NCI-H460 (cell line): Measurements from ENCODE around the gene FBXO44. TPM values are rescaled to one million over a fixed set of nuclear protein-coding genes. Genes with fewer than 3 reads are reported as not detected.

Experiments used
- DNase-seq: peaks from one replicate; pipeline ENCODE4 v3.0.0-alpha.2; 2016; ENCODE audit warnings: low read depth; ENCODE audit errors: extremely low read depth
- total RNA-seq: library from RNA; depleted of rRNA; stranded (reverse); fragments of >200 nt; shearing (Covaris generic); gene quantifications from 2 replicates; pipeline ENCODE4 v1.2.3, GENCODE V29; 2014

The FBXO44 gene
- total RNA-seq, 1 experiment from 2014 or later = 9.1 TPM

DNA sequence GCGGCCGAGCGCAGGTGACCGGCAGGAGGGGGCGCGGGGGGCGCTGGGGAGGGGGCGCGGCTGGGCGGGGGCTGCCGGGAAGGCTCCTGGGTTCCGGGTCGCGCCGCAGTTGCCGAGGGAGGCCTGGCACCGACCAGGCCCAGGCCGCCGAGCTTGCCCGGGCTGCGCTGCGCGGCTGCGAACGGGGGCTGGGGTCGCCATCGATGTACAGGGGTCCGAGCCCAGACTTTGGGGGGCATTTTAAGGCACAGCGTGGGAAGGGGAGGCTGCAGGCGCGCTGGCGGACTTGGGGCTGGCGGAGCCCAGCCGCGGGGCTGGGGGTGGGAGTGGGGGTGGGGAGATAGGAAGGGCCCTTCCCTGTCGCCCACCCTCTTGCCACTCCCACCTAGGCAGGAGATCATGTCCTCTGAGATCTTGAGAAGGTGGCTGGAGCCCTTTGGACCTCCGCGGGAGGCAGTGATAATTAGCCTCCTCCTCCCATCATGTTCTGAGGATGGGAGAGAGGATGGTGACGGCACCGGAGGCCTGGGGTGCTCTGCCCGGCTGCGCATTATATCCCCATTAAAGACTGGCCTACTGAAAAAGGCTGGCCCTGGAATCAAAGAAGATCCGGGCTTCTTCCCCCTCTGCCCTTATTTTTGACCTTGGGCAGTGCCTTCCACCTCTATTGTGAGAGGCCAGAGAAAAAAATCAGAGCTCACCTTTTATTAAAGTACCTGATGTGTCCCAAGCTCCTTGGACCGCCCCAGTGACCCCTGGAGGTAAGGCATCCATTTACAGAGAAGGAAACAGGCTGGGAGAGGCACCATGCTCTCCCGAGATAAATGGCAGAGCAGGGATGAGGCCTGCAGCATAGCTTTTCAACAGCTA lies 497 bp downstream of the FBXO44 start:
- no peak for DNase-seq

DNA sequence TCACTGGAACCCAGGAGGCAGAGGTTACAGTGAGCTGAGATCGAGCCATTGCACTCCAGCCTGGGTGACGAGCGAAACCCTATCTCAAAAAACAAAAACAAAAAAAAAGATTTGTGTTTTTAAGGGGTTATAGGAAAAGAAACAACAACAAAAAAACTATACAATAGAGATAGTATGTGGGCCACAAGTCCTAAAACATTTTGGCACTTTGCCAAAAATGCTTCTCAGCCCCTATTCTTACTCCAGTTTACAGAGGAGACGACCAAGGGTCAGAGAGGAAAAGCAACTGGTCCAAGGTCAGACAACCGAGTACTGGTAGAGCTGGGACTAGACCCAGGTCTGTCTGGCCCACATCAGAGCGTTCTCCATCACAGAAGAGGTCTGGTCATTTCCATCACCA lies 3.0 kb downstream of the FBXO44 start:
- no peak for DNase-seq

DNA sequence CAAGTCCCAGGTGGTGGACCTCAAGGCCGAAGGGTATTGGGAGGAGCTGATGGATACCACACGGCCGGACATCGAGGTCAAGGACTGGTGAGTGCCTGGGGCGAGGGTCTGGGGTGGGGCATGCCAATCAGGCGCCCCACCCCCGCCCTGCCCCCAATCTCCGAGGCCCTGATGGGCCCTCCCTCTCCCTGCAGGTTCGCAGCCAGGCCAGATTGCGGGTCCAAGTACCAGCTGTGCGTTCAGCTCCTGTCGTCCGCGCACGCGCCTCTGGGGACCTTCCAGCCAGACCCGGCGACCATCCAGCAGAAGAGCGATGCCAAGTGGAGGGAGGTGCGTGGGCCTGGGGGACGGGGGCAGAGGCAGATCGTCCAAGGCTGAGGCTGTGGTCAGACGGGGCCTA lies 3.9 kb downstream of the FBXO44 start:
- DNase-seq = no peak

DNA sequence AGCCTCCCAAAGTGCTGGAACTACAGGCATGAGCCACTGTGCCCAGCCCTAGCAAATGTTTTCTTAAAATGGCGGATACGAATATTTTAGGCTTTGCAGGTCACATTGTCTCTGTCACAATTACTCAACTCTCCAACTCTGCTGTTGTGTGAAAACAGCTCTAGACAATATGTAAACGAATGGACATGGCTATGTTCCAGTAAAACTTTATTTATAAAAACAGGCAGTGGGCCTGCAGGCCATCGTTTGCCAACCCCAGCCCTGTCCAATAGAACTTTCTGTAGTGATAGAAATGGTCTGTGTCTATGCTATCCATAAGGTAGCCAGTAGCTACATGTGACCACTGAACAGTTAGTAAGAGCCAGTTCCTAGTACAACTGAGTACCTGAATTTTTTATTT lies 5.1 kb downstream of the FBXO44 start:
- DNase-seq = no peak

DNA sequence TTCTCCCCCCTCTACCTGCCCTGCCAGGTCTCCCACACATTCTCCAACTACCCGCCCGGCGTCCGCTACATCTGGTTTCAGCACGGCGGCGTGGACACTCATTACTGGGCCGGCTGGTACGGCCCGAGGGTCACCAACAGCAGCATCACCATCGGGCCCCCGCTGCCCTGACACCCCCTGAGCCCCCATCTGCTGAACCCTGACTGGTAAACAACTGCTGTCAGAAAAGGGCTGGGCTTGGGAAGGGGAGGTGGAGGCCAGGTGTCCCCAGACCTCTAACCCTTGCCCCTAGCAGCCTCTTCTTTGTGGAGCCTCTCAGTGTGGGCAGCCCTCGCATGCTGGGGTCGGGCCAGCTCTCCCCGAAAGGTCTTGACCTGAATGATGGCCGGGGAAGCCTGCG lies 6.4 kb downstream of the FBXO44 start:
- DNase-seq = no peak

DNA sequence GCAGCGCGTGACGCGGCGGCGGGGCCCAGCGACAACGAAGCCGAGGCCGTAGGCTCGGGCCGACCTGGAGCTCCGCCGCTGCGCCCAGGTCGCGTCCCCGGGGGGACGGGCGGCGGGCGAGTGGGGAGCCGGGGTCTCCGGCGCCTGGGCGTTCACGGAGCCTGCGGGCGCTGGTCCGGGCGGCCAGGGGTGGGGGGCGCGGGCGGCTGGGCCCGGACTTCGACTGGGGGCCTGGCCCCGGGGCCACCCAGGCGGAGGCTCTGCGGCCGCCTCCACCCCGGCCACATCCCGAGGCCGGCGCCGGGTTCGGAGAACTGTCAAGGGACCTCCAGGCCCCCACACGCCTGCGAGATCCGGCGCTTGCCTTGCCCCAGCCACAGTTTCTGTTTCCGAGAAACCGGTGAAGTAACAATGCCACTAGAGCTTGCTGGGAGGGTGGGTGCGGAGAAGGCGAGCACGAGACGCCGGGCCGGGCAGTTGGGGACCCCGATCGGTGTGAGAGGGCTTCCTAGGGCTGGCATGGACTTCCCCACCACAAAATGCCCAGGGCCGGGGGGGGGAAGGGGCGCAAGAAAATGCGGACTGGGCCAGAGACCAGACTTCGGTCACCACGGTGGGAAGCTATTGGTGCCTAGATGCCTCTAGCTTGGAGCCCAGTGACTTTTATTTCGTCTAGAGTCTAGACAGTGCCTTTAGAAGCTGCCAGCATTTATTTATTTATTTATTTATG lies 9.8 kb downstream of the FBXO44 start:
- DNase-seq = no peak

DNA sequence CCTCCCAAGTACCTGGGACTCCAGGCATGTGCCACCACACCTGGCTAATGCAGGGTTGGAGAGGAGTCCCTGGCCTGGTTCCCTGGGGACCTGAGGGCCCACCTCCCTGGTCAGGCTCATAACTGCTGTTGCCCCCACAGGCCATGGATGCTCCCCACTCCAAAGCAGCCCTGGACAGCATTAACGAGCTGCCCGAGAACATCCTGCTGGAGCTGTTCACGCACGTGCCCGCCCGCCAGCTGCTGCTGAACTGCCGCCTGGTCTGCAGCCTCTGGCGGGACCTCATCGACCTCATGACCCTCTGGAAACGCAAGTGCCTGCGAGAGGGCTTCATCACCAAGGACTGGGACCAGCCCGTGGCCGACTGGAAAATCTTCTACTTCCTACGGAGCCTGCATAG lies 13.8 kb downstream of the FBXO44 start:
- no peak for DNase-seq

DNA sequence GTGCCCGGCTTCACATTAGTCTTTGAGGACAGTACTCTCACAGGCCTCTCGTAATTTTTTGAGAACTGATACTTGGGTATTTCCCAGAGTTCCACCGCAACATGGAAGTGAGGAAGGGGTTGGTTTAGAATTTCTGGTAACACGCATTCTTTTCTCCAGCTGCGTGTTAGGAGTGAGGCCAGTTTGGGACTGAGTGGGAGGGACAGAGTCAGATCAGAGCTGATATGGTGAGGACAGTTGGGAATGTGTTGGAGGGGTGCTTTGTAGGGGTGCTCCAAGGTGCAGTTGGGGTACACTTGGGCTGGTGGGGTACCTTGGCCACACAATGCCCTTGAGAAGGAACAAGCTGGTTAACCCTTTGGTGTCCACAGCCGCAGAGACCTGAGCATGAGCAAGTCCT lies 16.1 kb downstream of the FBXO44 start:
- no peak for DNase-seq

DNA sequence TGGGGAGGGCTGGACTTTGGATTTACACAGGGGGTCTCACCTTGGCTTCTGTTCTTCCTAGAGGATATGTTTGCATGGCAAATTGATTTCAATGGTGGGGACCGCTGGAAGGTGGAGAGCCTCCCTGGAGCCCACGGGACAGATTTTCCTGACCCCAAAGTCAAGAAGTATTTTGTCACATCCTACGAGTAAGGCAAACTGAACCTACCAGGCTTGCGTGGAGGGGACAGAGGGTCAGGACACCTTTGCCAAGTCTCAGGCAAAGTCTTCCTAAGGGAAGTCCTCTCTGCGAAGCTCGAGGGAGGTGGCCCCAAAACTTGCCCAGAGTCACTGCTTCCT lies 16.5 kb downstream of the FBXO44 start:
- DNase-seq = no peak

DNA sequence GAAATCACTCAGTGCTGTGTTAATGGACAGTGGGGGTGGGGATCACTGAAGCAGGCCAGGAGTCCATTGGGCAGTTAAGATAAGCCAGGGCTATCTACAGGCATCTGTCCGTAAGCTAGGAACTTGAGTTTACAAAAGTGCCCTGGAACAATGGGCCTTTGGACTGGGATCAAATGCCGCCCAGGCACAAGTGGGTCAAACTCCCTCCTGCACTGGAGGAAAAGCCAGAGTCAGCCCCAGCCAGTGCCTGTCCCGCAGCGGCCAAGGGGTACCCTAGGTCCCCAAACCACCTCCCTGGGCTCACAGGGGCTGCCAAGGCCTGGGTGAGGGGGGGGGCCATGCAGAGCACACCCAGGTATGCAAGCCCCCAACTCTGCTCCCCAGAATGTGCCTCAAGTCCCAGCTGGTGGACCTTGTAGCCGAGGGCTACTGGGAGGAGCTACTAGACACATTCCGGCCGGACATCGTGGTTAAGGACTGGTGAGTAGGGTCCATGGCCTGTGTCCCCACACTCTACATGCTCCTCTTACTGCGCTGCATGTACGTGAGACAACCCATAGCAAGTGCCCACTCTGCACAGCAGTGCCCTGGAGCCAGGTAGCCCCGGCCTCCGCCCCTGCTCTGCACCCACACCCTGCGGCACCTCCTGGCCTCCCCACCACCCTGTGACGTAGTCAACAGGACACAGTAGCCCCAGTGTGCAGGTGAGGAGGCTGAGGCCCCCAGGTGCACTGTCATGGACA lies 17.0 kb downstream of the FBXO44 start:
- DNase-seq = no peak

DNA sequence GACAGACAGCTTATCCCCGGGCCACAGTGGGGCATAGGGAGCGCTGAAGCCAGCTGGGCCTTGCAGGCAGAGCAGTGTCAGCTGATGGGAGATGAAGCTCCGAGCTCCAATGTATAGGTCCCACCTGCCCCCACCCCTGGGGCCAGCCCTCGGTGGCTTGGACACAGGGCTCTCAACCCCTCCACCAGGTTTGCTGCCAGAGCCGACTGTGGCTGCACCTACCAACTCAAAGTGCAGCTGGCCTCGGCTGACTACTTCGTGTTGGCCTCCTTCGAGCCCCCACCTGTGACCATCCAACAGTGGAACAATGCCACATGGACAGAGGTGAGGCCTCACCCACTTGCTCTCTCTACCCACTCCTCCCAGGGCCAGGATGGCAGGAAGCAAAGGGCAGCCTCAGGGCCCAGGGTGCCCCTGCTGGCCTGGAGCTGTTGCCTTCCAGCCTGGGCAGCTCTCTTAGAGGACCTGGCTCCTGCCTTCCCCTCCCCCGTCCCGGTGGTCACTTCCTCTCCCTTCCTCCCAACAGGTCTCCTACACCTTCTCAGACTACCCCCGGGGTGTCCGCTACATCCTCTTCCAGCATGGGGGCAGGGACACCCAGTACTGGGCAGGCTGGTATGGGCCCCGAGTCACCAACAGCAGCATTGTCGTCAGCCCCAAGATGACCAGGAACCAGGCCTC lies 18.6 kb downstream of the FBXO44 start:
- DNase-seq = no peak

DNA sequence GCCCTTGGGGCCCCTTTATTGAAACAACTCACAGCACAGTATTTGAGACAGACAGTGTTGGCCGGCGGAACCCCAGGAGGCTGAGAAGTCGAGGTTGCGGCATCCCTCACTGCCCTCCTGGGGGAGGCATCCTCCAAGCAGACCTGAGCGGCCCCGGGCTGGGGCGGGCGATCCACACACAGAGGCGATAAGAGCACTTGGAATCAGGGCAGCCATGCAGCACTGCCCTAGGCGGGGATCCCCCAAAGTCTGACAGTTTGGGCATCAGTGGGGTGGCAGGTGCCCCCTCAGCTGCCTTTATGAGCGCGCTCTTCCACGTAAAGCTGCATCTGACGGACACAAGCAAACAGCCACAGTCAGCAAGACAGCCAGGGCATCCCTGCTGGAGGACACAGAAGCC lies 19.8 kb downstream of the FBXO44 start:
- no peak for DNase-seq

DNA sequence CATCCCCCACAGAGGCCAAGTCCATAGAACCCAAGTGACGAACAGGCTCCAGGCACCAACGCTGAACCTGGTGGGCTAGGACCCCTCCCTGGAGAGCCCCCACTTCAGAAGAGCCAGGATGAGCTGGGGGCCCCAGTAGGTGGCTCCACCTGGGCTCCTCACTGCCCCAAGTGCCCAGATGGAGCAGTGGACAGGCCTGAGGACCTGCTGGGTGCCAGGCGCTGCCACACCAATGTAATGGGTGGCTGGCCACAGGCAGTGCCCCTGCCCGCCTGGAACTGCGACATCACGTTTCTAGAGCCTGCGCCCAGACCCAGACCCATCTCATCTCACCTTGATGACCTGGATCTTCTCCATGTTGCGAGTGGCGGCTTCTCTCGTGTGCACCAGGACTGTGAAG lies 20.6 kb downstream of the FBXO44 start:
- DNase-seq = no peak

DNA sequence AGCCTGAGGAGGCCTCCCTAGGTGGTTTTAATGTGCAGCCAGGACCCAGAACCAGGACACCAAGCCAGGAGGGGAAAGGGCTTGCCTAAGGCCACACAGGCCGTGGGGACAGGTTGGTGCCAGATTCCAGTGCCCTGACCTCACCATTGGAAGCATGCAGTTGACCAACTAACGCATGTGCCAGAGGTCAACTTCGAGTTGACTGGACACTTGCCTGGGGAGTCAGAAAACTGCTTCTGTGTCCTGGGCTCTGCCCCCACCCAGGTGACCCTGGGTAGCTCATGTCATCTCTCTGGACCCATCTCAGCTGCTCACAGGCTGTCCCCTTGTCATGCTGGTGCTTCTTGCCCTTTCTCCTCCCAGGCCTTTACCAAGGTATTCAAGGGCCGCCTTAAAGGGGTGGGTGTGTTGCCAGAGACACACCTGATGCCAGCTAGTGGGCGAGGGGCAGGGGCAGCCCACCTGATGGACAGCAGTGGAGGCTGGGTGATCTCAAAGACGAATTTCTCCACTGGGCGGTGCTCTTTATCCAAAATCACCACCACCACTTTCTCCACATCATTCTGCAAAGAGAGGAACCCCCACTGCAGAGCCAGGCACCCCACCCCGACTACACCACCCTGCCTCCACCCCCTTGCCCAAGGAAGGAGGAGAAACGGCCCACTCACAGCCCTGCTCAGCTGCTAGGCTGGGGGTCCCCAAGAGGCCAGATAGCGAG lies 21.9 kb downstream of the FBXO44 start:
- DNase-seq = no peak

DNA sequence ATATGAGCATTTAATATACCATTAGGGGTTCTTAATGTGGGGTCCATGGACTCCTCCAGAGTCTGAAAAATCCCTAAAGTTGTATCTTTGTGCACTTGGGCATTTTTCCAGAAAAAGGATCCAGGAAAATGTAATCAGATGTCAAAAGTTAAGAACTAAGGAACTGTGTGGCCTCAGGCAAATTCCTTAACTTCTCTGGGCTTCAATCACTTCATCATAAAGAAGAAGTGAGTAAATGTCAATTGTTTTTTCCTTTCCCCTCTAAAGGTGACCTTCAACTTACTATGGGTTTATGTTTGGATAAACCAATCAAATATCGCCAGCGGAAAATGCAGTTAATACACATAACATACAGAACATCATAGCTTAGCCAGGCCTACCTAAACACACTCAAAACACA lies 23.8 kb downstream of the FBXO44 start:
- no peak for DNase-seq

DNA sequence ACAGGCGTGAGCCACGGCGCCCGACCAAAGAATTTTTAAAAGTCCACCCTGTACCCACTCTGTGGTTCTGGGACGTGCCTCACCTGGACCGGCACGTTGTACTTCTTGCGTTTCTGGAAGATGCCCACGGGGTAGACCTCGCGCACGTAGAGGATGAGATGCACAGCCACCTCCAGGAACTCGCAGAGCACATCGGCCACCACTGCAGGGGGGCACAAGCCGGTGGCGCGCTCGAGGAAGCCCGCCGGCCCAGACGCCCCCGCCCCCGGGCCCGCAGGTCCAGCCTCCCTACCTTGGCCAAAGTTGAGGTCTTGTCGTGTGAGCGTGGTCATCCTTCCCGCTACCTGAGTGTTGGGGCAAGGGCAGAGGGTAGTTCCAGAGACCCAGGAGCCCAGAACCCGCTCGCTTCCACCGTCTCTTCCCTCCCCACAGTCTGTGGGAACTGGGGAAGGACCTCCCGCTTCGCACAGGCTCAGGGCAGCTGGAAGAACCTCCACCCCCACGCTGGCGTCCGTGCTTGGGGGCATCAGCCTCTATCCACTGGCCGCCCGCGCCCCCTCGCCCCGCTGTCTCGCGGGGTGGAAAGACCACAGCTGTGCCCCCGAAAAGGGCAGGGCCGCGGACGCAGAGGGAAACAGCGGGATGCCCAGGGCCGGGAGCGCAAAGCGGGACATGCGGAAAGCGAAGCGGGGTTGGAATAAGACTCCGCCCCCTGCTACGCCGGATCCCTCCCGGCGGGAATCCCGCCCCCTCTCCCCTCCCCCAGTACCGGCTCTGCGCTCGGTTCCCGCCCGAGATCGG lies 25.8 kb downstream of the FBXO44 start:
- DNase-seq = peak; percentile 5

DNA sequence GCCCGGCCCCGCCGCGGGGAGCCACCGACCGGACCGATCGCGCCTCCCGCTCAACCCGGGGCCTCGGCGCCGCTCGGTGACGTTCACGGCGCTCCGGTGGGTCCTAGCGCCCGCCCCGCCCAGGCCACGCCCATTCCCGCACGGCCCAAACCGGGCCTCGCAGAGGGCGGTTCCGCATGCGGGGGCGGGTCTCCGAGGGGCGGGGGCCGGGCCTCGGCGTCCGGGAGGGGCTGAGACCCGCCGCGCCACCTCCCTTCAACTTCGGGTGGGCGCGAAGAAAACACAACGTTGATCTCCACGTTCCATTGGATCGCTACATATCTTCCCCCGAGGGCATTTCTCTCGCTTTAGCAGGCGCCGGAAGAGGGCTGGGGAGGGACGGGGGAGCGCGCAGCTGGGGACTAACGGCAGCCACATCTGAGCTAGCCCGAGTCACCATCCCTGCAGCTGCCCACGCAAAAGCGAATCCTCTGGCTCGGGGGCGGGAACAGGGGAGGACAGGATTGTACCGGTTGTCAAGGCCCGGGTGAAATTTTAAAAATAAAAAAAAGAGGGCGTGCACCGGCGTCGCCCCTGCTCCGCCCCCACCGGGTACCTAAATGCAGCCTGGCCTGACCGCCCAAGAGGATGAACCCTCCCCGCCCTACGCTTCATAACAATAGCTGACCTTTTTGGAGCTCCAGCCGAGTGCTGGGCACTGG lies 26.5 kb downstream of the FBXO44 start, which contains the start of gene MAD2L2:
Gene MAD2L2 (minus strand): TSS at position 78 of the 701 bp plus-strand sequence. CDS start 547 bp downstream, outside the sequence.
- peak; percentile 66 for DNase-seq

DNA sequence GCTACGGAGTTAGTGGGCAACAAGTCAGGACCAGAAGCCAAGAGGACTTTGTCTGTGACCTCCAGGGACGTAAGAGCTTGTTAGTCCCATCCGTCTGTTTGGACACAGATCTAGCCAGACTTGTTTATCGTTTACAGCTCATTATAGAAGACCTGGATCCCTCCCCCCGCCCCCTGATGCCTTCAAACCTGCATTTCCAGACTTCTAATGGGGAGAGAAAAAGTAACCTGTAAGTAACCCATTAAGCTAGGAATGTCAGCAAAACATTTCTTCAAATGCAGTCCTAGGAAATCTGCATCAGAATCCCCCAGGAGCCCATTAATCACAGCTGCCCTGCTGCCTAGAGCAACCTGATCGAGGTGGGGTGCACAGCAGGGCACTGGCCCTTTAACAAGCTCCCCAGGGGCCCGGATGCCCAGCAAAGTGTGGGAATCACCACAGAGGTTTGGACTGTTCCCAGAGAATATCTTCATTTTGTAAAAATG lies 27.7 kb downstream of the FBXO44 start:
- no peak for DNase-seq

DNA sequence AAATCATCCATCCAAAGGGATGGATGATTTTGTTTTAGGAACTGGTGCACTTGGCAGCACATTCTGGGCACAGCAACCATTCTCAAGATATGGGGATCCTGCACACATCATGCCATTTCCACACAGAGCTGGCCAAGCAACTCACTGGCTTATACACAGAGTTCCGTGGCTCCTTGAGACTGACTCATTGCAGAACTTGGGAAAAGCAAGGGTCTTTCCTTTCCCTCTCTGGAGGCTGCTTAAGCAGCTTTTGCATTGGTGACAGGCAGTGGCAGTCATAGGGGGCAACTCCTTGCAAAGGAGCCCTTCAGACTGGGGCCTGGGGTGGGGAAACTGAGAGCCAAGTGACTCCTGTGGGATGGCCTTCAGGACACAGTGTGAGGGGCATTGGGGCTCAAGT lies 28.1 kb downstream of the FBXO44 start:
- DNase-seq = no peak
